ENCODE data around the gene FGL2. TPM values are rescaled to one million over a fixed set of nuclear protein-coding genes. Genes with fewer than 3 reads are reported as not detected.

Gene FGL2, protein sequence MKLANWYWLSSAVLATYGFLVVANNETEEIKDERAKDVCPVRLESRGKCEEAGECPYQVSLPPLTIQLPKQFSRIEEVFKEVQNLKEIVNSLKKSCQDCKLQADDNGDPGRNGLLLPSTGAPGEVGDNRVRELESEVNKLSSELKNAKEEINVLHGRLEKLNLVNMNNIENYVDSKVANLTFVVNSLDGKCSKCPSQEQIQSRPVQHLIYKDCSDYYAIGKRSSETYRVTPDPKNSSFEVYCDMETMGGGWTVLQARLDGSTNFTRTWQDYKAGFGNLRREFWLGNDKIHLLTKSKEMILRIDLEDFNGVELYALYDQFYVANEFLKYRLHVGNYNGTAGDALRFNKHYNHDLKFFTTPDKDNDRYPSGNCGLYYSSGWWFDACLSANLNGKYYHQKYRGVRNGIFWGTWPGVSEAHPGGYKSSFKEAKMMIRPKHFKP
- total RNA-seq: under 0.01 TPM in 1 of 2 replicates, not detected in the other

DNA sequence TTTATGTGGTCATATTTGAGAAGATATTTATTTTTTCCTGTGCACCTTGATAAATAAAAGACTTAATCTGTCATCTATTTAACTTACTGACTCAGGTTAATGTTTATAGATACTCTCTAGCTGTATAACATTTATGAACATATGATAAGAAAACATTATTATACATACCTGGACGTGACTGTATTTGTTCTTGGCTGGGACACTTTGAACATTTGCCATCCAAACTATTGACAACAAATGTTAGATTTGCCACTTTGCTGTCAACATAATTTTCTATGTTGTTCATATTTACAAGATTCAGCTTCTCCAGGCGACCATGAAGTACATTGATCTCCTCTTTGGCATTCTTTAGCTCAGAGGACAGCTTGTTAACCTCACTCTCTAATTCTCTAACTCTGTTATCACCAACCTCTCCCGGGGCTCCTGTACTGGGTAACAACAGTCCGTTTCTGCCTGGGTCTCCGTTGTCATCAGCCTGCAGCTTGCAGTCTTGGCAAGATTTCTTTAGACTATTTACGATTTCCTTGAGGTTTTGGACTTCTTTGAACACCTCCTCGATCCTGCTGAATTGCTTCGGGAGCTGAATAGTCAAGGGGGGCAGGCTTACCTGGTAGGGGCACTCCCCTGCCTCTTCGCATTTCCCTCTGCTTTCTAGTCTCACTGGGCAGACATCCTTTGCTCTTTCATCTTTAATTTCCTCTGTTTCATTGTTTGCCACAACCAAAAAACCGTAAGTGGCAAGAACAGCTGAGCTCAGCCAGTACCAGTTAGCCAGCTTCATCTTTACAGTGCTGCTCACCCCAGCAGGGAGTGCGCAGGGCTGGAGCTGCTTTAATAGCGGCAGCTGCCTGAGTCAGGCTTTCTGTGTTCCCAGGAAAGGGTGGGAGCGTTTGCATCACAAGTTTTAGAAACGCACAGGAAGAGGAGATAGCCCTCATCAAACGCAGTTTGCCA, at the start of gene FGL2:
Gene FGL2 (minus strand): TSS at position 807 of the 954 bp plus-strand sequence. CDS start 26 bp downstream, at position 781.

Other genes starting within 250 kb of the FGL2 start
- gene SPDYE17, start 167.5 kb downstream of the FGL2 start, total RNA-seq: not detected in 2 replicates
- not detected in 2 replicates for gene SPDYE18, start 137.3 kb downstream of the FGL2 start, total RNA-seq
- 0.33 and 0.63 TPM in 2 replicates for gene CCDC146, start 77.2 kb downstream of the FGL2 start, total RNA-seq
- gene GSAP, start 216.5 kb upstream of the FGL2 start, total RNA-seq: 0.98 and 3.0 TPM in 2 replicates

All from mesangial cell (primary cell).